ENCODE results near the gene PATJ.

Gene PATJ

GRCh38 chr1:61852670-61853015 is 110.4 kb downstream of the PATJ start:
- no peak overlapping the region for H3K4me3 ChIP-seq (ENCODE audit: low read depth, low read length)

DNA sequence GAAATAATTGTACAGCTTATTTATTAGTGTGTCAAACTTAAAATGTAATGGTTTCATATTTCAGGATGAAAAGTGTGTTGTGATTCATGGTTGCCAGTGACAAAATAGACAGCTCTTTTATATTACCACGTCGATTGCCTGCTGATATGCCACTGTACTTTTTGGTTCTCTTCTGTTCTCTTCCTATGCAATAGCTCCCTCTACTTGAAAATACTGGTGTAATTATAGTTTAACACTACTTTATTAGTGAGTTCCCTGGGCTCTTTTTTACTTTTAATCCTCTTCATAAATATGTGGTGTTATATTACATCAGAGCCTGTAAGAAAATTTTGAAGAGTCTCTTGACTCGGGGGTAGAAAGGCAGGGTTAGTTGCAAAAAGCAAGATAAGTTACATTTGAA is 111.3 kb downstream of the PATJ start:
- no peak overlapping the region for H3K4me3 ChIP-seq (ENCODE audit: low read depth, low read length)
- TF ChIP-seq CTCF (IDR thresholded peaks at IDR 0.05; ENCODE audit: low read depth, low read length): no peak

More at GRCh38 chr1:61852670-61853015, 110.4 kb downstream of the PATJ start:
- no peak for TF ChIP-seq CTCF (IDR thresholded peaks at IDR 0.05; ENCODE audit: low read depth, low read length)

GRCh38 chr1:61864489-61864888 is 122.2 kb downstream of the PATJ start:
- H3K4me3 ChIP-seq (ENCODE audit: low read depth, low read length): no peak overlapping the region
- TF ChIP-seq CTCF (IDR thresholded peaks at IDR 0.05; ENCODE audit: low read depth, low read length): no peak

DNA sequence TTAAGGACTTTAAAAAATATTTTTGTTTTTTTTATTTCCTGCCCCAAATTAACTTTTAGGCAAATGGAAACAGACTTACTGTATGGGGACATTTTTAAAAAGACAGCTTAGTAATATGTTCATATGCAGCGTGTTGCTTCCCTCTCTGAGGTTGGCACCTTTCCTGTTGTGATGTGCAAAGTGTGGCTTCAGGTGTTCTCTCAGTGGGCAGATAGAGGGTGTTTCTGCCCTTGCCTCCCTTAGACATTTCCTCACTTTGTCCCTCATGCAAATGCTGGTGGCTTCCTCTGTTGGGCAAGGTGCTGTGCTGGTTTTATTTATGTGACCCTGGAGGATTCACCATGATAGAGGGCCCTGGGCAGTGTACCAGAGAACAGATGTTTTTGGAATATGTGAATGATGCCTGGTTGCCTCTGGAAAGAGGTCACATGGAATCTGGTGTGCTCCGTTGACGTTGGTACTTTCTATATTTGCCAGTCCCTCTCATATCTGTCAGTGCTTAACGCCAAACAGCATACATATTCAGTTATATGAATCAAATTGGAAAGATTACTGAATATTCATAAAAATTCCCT is 123.5 kb downstream of the PATJ start:
- no peak for TF ChIP-seq CTCF (IDR thresholded peaks at IDR 0.05; ENCODE audit: low read depth, low read length)
- no peak overlapping the region for H3K4me3 ChIP-seq (ENCODE audit: low read depth, low read length)

DNA sequence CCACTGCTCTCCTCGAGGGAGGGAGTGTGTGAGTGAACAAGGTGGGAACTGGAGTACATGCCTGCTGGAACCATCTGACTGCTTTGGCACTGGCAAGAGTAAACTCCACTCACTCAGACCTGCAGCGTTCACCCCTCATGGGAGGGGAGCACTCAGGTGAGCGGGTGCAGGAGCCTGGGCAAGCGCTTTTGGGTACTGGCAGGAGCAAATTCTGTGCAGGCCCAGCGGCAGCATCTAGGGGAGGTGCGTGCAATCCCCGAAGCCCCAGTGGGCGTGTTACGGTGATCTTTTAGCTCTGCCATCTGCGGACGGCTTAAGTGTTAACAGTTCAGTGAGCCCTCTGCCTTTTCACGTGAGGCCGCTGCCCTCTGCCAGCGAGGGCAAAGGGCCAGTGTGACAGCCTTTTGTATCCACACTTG is 127.4 kb downstream of the PATJ start:
- no peak overlapping the region for H3K4me3 ChIP-seq (ENCODE audit: low read depth, low read length)
- TF ChIP-seq CTCF (IDR thresholded peaks at IDR 0.05; ENCODE audit: low read depth, low read length): no peak

- TF ChIP-seq CTCF (IDR thresholded peaks at IDR 0.05; ENCODE audit: low read depth, low read length): no peak
- no peak overlapping the region for H3K4me3 ChIP-seq (ENCODE audit: low read depth, low read length)
These were observed 129.9 kb downstream of the PATJ start for GRCh38 chr1:61872206-61872605.

- no peak for TF ChIP-seq CTCF (IDR thresholded peaks at IDR 0.05; ENCODE audit: low read depth, low read length)
- no peak overlapping the region for H3K4me3 ChIP-seq (ENCODE audit: low read depth, low read length)
These were observed 131.3 kb downstream of the PATJ start for GRCh38 chr1:61873581-61873980.
